Measurements from ENCODE around the gene GATA5.

GATA5 gene

DNA sequence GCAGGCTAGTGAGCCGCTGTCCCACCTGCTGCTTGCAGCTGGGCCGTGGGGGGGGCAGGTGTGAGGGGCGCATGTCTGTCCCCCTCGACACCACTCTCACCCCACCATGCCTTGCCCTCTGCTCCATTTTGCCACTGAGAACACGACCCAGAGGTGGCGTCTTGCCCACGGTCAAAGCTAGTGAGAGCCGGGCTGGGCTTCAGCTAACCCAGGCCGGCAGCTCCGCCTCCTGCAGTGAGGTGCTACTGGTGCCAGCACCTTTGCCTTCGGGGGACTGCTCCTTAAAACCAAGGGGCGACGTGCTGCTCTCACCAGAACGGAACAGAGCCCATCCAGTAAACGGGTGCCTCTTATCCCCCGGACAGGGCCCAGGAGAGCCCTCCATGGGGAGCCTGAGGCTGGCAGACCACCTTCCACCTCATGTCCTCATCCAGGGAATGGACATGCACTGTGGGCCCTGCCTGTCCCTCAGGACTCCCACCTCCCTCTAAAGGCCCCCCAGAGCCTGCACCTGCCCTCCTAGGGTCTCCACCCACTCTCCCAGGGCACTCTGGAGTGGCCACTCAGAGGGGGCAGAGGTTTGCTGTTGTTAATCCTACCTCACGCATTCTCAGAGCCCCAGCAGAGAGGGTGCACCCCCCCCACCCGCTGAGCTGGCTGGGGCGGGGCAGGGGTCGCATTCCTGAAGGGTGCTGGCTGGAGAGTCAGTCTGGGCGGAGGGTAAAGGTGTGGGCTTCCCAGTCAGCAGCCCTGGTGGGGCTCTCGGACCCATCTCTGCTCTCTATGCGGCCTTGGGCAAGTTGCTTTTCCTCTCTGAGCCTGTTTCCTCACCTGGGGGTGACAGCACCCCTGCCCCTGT is 51.3 kb downstream of the GATA5 start:
- H3K9me3 ChIP-seq: no peaks in the 10 kb centered on the region
- H3K36me3 ChIP-seq: no peaks in the 10 kb centered on the region
- DNase-seq: no peak
- no peak overlapping the region for H3K4me3 ChIP-seq (ENCODE audit: low read depth, low read length)
- TF ChIP-seq, protein P1, sequence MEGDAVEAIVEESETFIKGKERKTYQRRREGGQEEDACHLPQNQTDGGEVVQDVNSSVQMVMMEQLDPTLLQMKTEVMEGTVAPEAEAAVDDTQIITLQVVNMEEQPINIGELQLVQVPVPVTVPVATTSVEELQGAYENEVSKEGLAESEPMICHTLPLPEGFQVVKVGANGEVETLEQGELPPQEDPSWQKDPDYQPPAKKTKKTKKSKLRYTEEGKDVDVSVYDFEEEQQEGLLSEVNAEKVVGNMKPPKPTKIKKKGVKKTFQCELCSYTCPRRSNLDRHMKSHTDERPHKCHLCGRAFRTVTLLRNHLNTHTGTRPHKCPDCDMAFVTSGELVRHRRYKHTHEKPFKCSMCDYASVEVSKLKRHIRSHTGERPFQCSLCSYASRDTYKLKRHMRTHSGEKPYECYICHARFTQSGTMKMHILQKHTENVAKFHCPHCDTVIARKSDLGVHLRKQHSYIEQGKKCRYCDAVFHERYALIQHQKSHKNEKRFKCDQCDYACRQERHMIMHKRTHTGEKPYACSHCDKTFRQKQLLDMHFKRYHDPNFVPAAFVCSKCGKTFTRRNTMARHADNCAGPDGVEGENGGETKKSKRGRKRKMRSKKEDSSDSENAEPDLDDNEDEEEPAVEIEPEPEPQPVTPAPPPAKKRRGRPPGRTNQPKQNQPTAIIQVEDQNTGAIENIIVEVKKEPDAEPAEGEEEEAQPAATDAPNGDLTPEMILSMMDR (IDR thresholded peaks at IDR 0.05; ENCODE audit: low read depth, low read length): no peak
- H3K4me1 ChIP-seq: no peaks in the 10 kb centered on the region; the same call in 1 of the 2 replicates
- no peaks in the 10 kb centered on the region for H3K27me3 ChIP-seq

DNA sequence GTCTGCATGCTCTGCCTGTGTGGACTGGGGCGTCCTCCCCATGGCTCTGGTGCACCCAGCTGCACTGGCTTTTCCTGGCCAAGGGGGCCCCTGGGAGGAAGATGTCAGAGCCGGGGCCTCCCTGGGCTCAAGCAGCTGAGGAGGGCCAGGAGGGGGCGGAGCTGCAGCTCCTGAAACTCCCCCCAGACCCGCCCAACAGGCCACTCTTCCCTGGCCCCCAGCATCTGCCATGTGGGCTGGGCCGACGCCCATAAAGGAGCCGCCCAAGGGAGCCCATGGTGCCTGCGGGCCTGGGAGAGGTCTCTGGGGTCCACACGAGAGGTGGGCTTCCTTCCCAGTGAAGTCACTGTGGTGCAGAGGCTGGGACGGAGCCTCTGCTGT is 52.5 kb downstream of the GATA5 start:
- TF ChIP-seq, protein P1 (IDR thresholded peaks at IDR 0.05; ENCODE audit: low read depth, low read length): no peak
- H3K9me3 ChIP-seq: no peaks in the 10 kb centered on the region
- H3K36me3 ChIP-seq: no peaks in the 10 kb centered on the region
- no peaks in the 10 kb centered on the region for H3K27me3 ChIP-seq
- no peak for DNase-seq
- H3K4me3 ChIP-seq (ENCODE audit: low read depth, low read length): no peak overlapping the region
- no peaks in the 10 kb centered on the region; the same call in 1 of the 2 replicates for H3K4me1 ChIP-seq

DNA sequence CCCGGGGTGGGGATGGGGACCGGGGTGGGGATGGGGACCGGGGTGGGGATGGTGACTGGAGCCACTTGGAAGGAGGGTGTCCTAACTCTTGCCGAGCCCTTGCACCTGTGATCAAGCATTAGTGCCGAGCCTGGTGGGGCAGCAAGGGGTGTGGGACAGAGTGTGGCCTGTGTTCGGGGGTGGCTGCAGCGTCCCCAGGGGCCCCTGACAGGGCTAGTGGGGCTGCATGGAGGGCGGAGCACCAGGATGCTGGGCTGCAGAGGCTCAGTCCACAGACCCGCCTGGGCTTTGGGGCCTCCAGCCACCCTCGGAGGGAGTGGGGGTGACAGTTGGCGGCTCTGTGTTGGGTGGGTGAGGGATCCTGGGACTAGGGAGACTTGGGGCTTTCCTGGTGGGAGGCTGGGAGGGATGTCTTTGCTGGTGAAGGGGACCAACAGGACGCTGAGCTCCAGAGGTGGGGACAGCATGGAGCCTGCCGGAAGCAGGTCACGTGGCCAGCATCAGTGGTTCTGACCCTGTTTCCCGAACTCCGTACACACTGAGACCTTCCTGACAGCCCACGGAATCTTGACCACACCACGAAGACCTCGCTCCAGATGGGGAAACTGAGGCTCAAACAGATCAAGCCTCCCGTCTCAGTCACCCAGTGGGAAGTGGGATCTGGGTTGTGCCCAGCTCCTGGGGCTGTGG is 53.0 kb downstream of the GATA5 start:
- TF ChIP-seq, protein P1 (IDR thresholded peaks at IDR 0.05; ENCODE audit: low read depth, low read length): no peak
- H3K4me3 ChIP-seq (ENCODE audit: low read depth, low read length): no peak overlapping the region
- DNase-seq: no peak
- no peaks in the 10 kb centered on the region for H3K36me3 ChIP-seq
- no peaks in the 10 kb centered on the region for H3K4me1 ChIP-seq
- H3K9me3 ChIP-seq: no peaks in the 10 kb centered on the region
- no peaks in the 10 kb centered on the region for H3K27me3 ChIP-seq

DNA sequence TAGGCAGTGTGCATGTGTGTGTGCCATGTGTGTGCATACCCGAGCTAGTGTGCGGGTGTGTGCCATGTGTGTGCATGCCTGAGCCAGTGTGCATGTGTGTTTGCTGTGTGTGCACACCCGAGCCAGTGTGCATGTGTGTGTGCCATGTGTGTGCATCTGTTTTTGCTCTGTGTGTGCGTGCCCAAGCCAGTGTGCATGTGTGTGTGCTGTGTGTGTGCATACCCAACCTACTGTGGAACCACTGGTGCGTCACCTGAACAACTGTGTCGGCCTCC is 54.1 kb downstream of the GATA5 start:
- TF ChIP-seq, protein P1 (IDR thresholded peaks at IDR 0.05; ENCODE audit: low read depth, low read length): no peak
- no peaks in the 10 kb centered on the region for H3K36me3 ChIP-seq
- no peak for DNase-seq
- no peaks in the 10 kb centered on the region for H3K27me3 ChIP-seq
- H3K4me3 ChIP-seq (ENCODE audit: low read depth, low read length): no peak overlapping the region
- no peaks in the 10 kb centered on the region for H3K4me1 ChIP-seq
- no peaks in the 10 kb centered on the region for H3K9me3 ChIP-seq

DNA sequence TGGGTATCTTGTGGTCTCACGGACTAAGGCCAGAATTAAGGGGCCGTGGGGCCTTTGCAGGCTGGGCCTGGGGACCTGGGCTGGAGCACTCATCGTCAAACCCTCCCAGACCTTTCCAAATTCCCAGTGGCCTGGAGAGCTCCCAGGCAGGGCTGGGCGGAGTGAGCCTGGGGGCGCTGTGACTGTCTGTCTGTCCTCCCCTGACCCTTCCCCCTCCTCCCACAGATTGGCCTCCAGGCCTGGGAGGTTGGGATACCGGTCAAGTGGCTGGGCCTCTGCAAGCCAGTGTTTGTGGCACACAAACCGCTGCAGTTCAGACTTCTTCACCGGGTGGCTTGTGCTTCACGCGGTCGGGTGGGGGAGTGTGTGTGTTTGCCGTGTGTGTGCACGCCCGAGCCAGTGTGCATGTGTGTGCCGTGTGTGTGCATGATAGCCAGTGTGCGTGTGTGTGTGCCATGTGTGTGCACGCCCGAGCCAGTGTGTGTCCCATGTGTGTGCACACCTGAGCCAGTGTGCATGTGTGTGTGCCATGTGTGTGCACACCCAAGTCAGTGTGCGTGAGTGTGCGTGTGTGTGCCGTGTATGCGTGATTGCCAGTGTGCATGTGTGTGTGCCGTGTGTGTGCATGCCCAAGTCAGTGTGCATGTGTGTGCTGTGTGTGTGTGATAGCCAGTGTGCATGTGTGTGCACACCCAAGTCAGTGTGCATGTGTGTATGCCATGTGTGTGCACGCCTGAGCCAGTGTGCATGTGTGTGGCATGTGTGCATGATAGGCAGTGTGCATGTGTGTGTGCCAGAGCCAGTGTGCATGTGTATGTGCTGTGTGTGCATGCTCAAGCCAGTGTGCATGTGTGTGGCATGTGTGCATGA is 54.7 kb downstream of the GATA5 start:
- Histone ChIP-seq H3K4me1 (no peaks in the 10 kb centered on the region), H3K27me3 (no peaks in the 10 kb centered on the region)

More for the DNA sequence above, 54.7 kb downstream of the GATA5 start:
- H3K36me3 ChIP-seq: no peaks in the 10 kb centered on the region
- H3K9me3 ChIP-seq: no peaks in the 10 kb centered on the region
- no peak for DNase-seq
- no peak overlapping the region for H3K4me3 ChIP-seq (ENCODE audit: low read depth, low read length)
- TF ChIP-seq, protein P1 (IDR thresholded peaks at IDR 0.05; ENCODE audit: low read depth, low read length): no peak
